ENCODE data around the gene ZBTB14. TPM values are rescaled to one million over a fixed set of nuclear protein-coding genes. Genes with fewer than 3 reads are reported as not detected.

ZBTB14 gene
- total RNA-seq, 4 donors from 2014 or later: 9.0 to 47.2 (median 11.1) TPM

GRCh38 chr18:5318061-5318700 lies 22.7 kb upstream of the ZBTB14 start:
- WGBS, 2 donors (ENCODE audit: low coverage in 1 of 2): 69 to 70% methylated on average over 4 of the region's 4 CpGs

GRCh38 chr18:5317186-5317585 lies 21.7 kb upstream of the ZBTB14 start:
- H3K9me3 ChIP-seq: no peaks in the 10 kb centered on the region
- H3K4me1 ChIP-seq: no peaks in the 10 kb centered on the region
- intact Hi-C loops (cut with DNase I; ENCODE audit: low total_unique reads): no loop called here
- no peak overlapping the region for H3K27ac ChIP-seq
- in situ Hi-C loops (cut with MboI; ENCODE audit: low pct_ligation_motif_present in 1 of 4, low pct_unique_long_range_greater_than_20kb in 1 of 4, low sequenced_read_pairs in 3 of 4): no loop called here
- DNase-seq: no peak
- H3K36me3 ChIP-seq: no peaks in the 10 kb centered on the region
- no peaks in the 10 kb centered on the region for H3K27me3 ChIP-seq
- H3K4me3 ChIP-seq: no peak overlapping the region
- TF ChIP-seq EP300 (IDR thresholded peaks at IDR 0.05; ENCODE audit: low read depth) (no peak), CTCF (IDR thresholded peaks at IDR 0.05) (no peak), POLR2AphosphoS5 (IDR thresholded peaks at IDR 0.05) (no peak), POLR2A (IDR thresholded peaks at IDR 0.05) (no peak)

More at GRCh38 chr18:5318061-5318700, 22.7 kb upstream of the ZBTB14 start:
- Histone ChIP-seq H3K4me3 (no peak overlapping the region), H3K27me3 (no peaks in the 10 kb centered on the region), H3K27ac (no peak overlapping the region), H3K4me1 (no peaks in the 10 kb centered on the region), H3K36me3 (no peaks in the 10 kb centered on the region), H3K9me3 (no peaks in the 10 kb centered on the region)
- intact Hi-C loops (cut with DNase I; ENCODE audit: low total_unique reads) (no loop called here), in situ Hi-C loops (cut with MboI; ENCODE audit: low pct_ligation_motif_present in 1 of 4, low pct_unique_long_range_greater_than_20kb in 1 of 4, low sequenced_read_pairs in 3 of 4) (no loop called here)
- DNase-seq: no peak
- TF ChIP-seq CTCF (IDR thresholded peaks at IDR 0.05) (no peak), EP300 (IDR thresholded peaks at IDR 0.05; ENCODE audit: low read depth) (no peak), POLR2AphosphoS5 (IDR thresholded peaks at IDR 0.05) (no peak), POLR2A (IDR thresholded peaks at IDR 0.05) (no peak)

DNA sequence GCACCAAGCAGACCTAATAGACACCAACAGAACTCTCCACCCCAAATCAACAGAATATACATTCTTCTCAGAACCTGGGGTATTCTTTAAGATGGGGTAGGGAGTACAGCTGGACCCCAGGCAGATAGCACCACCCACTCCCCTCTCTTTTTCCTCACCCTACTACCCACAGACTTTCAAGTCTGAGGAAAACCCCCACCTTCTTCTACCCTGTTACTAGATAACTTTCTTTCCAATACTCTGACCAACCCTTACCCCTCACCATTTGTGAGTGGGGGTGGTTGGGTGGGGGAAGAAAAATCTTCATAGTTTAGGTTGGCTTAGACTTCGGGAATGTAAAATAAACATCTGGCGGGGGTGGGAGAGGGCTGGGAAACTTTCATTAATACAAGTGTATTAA lies 20.3 kb upstream of the ZBTB14 start:
- Histone ChIP-seq H3K27me3 (no peaks in the 10 kb centered on the region), H3K27ac (no peak overlapping the region), H3K9me3 (no peaks in the 10 kb centered on the region), H3K4me1 (no peaks in the 10 kb centered on the region), H3K4me3 (no peak overlapping the region), H3K36me3 (no peaks in the 10 kb centered on the region)
- in situ Hi-C loops (cut with MboI; ENCODE audit: low pct_ligation_motif_present in 1 of 4, low pct_unique_long_range_greater_than_20kb in 1 of 4, low sequenced_read_pairs in 3 of 4) (no loop called here), intact Hi-C loops (cut with DNase I; ENCODE audit: low total_unique reads) (no loop called here)
- DNase-seq: no peak
- WGBS, 2 donors (ENCODE audit: low coverage in 1 of 2): 47 to 66% methylated on average over 2 of the region's 2 CpGs
- no peak for TF ChIP-seq POLR2A (IDR thresholded peaks at IDR 0.05)
- TF ChIP-seq POLR2AphosphoS5 (IDR thresholded peaks at IDR 0.05): no peak
- TF ChIP-seq CTCF (IDR thresholded peaks at IDR 0.05): no peak
- no peak for TF ChIP-seq EP300 (IDR thresholded peaks at IDR 0.05; ENCODE audit: low read depth)

- Histone ChIP-seq H3K4me1 (peaks cover 0 to 11% (median 0%) of the 10 kb centered on the region in 4 donors), H3K27me3 (no peaks in the 10 kb centered on the region), H3K27ac (no peak overlapping the region), H3K4me3 (no peak overlapping the region), H3K36me3 (no peaks in the 10 kb centered on the region), H3K9me3 (no peaks in the 10 kb centered on the region)
- in situ Hi-C loops (cut with MboI; ENCODE audit: low pct_ligation_motif_present in 1 of 4, low pct_unique_long_range_greater_than_20kb in 1 of 4, low sequenced_read_pairs in 3 of 4): no loop called here
- TF ChIP-seq EP300 (IDR thresholded peaks at IDR 0.05; ENCODE audit: low read depth) (no peak), CTCF (IDR thresholded peaks at IDR 0.05) (no peak), POLR2AphosphoS5 (IDR thresholded peaks at IDR 0.05) (no peak), POLR2A (IDR thresholded peaks at IDR 0.05) (no peak)
- no peak for DNase-seq
- intact Hi-C loops (cut with DNase I; ENCODE audit: low total_unique reads): no loop called here
- 48 to 59% methylated on average over 4 to 6 of the region's 6 CpGs for WGBS, 2 donors (ENCODE audit: low coverage in 1 of 2)
Measured at GRCh38 chr18:5311301-5311989, 15.9 kb upstream of the ZBTB14 start.

Data from transverse colon (tissue), 4 donors.